SK-N-SH (cell line): ENCODE results near the gene PLA2G7. TPM values are rescaled to one million over a fixed set of nuclear protein-coding genes. Genes with fewer than 3 reads are reported as not detected.

ENCODE experiments used
- CTCF ChIA-PET: fragments of 300-600, 350-600 bp; formaldehyde crosslinking; extraction: SDS; loops from one replicate; lab custom pipeline; 2021; lab: Yijun Ruan, JAX
- POLR2A ChIA-PET: fragments of 350-600 bp; sonication (Branson Sonifier 250); formaldehyde crosslinking; extraction: SDS; loops from one replicate; lab custom pipeline; 2020; ENCODE audit warnings: antibody characterized with exemption, inconsistent platforms; lab: Yijun Ruan, JAX
- DNase-seq: peaks from one replicate; pipeline ENCODE4 v3.0.0; 2012
- H2AFZ ChIP-seq: fragments of 200-600 bp; sonication (generic); 2 replicates; pipeline ENCODE4 v1.8.1; 2016; ENCODE audit warnings: antibody characterized with exemption, mild to moderate bottlenecking, low read depth
- H3F3A ChIP-seq: fragments of 200-600 bp; sonication (generic); replicated peaks from 2 replicates; pipeline ENCODE3; 2016; ENCODE audit warnings: antibody characterized with exemption, mild to moderate bottlenecking; ENCODE audit not compliant: insufficient read depth
- H3K27ac ChIP-seq, 2 experiments: fragments of 200-500 bp in 1 of 2; fragments of 200-600 bp in 1 of 2; sonication (Bioruptor generic) in 1 of 2; sonication (generic), shearing (Covaris generic) in 1 of 2; 2 replicates each; pipeline versions ENCODE4 v1.5.1 to v1.6.1; 2014 to 2016; ENCODE audit warnings: low read depth in 2 of 2, inconsistent platforms in 1 of 2, low read length in 1 of 2, mild to moderate bottlenecking in 1 of 2, mixed read lengths in 1 of 2
- H3K27me3 ChIP-seq: fragments of 200-600 bp; sonication (generic), shearing (Covaris generic); 2 replicates; pipeline ENCODE4 v1.6.1; 2016; ENCODE audit warnings: mixed run types; ENCODE audit not compliant: insufficient read depth
- H3K36me3 ChIP-seq, 2 experiments: fragments of 200-500 bp in 1 of 2; fragments of 200-600 bp in 1 of 2; sonication (Bioruptor generic) in 1 of 2; sonication (generic) in 1 of 2; replicated peaks in 1 of 2; 2 replicates each; pipeline versions ENCODE3 to v1.5.1; 2014 to 2016; ENCODE audit warnings: low read length in 1 of 2, mild to moderate bottlenecking in 1 of 2; ENCODE audit not compliant: insufficient read depth in 2 of 2, control insufficient read depth in 1 of 2
- H3K4me1 ChIP-seq, 2 experiments: fragments of 200-500 bp in 1 of 2; fragments of 200-600 bp in 1 of 2; sonication (Bioruptor generic) in 1 of 2; sonication (generic), shearing (Covaris generic) in 1 of 2; 2 replicates each; pipeline versions ENCODE4 v1.5.1 to v1.6.1; 2014 to 2016; ENCODE audit warnings: low read depth in 1 of 2, low read length in 1 of 2, mixed run types in 1 of 2; ENCODE audit not compliant: insufficient read depth in 2 of 2, control insufficient read depth in 1 of 2
- H3K4me2 ChIP-seq: fragments of 200-600 bp; sonication (generic), shearing (Covaris generic); 2 replicates; pipeline ENCODE4 v1.6.1; 2017; ENCODE audit warnings: mixed run types
- H3K4me3 ChIP-seq, 2 experiments: fragments of 200-500 bp in 1 of 2; fragments of 200-600 bp in 1 of 2; sonication (Bioruptor generic) in 1 of 2; sonication (generic), shearing (Covaris generic) in 1 of 2; 2 replicates each; pipeline versions ENCODE4 v1.5.1 to v1.8.1; 2014 to 2016; ENCODE audit warnings: low read depth in 2 of 2, inconsistent platforms in 1 of 2, low read length in 1 of 2, mild to moderate bottlenecking in 1 of 2, mixed read lengths in 1 of 2, moderate library complexity in 1 of 2
- H3K79me2 ChIP-seq: fragments of 200-600 bp; sonication (generic); 2 replicates; pipeline ENCODE4 v1.8.1; 2017; ENCODE audit warnings: mild to moderate bottlenecking; ENCODE audit not compliant: insufficient read depth
- H3K9ac ChIP-seq: fragments of 200-600 bp; sonication (generic); 2 replicates; pipeline ENCODE4 v1.6.1; 2017; ENCODE audit warnings: mixed run types
- H3K9me2 ChIP-seq: fragments of 200-600 bp; sonication (generic); 2 replicates; pipeline ENCODE4 v1.6.1; 2017; ENCODE audit warnings: mixed run types
- H3K9me3 ChIP-seq: fragments of 200-600 bp; sonication (generic); 2 replicates; pipeline ENCODE4 v1.6.1; 2017; ENCODE audit warnings: mixed run types, mild to moderate bottlenecking, moderate library complexity
- H4K20me1 ChIP-seq: fragments of 200-600 bp; sonication (generic); 2 replicates; pipeline ENCODE4 v1.6.1; 2017; ENCODE audit warnings: mild to moderate bottlenecking, mixed run types; ENCODE audit not compliant: insufficient read depth
- CHD2 ChIP-seq: fragments of 150-350 bp; IDR thresholded peaks from 2 replicates; pipeline ENCODE4 v1.6.1; 2018; ENCODE audit warnings: low read length; ENCODE audit not compliant: partially characterized antibody
- EP300 ChIP-seq, 2 experiments: IDR thresholded peaks; 2 replicates each; pipeline versions ENCODE4 v1.4.0 to v1.6.1; 2012; ENCODE audit warnings: borderline replicate concordance in 1 of 2, low read depth in 1 of 2, low read length in 1 of 2
- EZH2phosphoT487 ChIP-seq: fragments of 200-600 bp; sonication (generic); IDR thresholded peaks from 2 replicates; pipeline ENCODE4 v1.6.1; 2017; ENCODE audit warnings: low read depth, mixed run types, mild to moderate bottlenecking, antibody characterized with exemption, moderate library complexity, borderline replicate concordance
- FOSL2 ChIP-seq: IDR thresholded peaks from 2 replicates; pipeline ENCODE4 v1.4.0; 2012; ENCODE audit warnings: low read depth, mild to moderate bottlenecking, moderate library complexity, borderline replicate concordance
- FOXM1 ChIP-seq: IDR thresholded peaks from 2 replicates; pipeline ENCODE4 v1.4.0; 2012; ENCODE audit warnings: low read depth, mild to moderate bottlenecking
- MEF2A ChIP-seq: IDR thresholded peaks from 2 replicates; pipeline ENCODE4 v1.4.0; 2012; ENCODE audit warnings: low read depth, borderline replicate concordance
- MXI1 ChIP-seq: IDR thresholded peaks from 2 replicates; pipeline ENCODE4 v1.6.1; 2012; ENCODE audit warnings: mild to moderate bottlenecking, low read depth, low read length, improper control_type of control experiment
- NFIC ChIP-seq: IDR thresholded peaks from 2 replicates; pipeline ENCODE4 v1.4.0; 2012; ENCODE audit warnings: borderline replicate concordance
- POLR2AphosphoS5 ChIP-seq: IDR thresholded peaks from 2 replicates; pipeline ENCODE4 v1.6.1; 2012; ENCODE audit warnings: low read depth, low read length
- RAD21 ChIP-seq: IDR thresholded peaks from 2 replicates; pipeline ENCODE4 v1.6.1; 2012; ENCODE audit warnings: mild to moderate bottlenecking, low read length
- RFX5 ChIP-seq: IDR thresholded peaks from 2 replicates; pipeline ENCODE4 v1.6.1; 2012; ENCODE audit warnings: mild to moderate bottlenecking, improper control_type of control experiment, low read length
- SIN3A ChIP-seq: IDR thresholded peaks from 2 replicates; pipeline ENCODE4 v1.6.1; 2012; ENCODE audit warnings: low read depth, mild to moderate bottlenecking, low read length, moderate library complexity, borderline replicate concordance
- SMC3 ChIP-seq: IDR thresholded peaks from 2 replicates; pipeline ENCODE4 v1.6.1; 2012; ENCODE audit warnings: low read depth, low read length, improper control_type of control experiment
- TAF1 ChIP-seq: IDR thresholded peaks from 2 replicates; pipeline ENCODE4 v1.6.1; 2012; ENCODE audit warnings: low read depth, mild to moderate bottlenecking, low read length, moderate library complexity, borderline replicate concordance
- TCF12 ChIP-seq: IDR thresholded peaks from 2 replicates; pipeline ENCODE4 v1.4.0; 2012
- TEAD4 ChIP-seq: IDR thresholded peaks from 2 replicates; pipeline ENCODE4 v1.4.0; 2012; ENCODE audit warnings: mild to moderate bottlenecking, borderline replicate concordance; ENCODE audit not compliant: insufficient read depth
- WGBS: methylation state at CpG from one replicate; pipeline ENCODE4 v1.1.6; 2017; ENCODE audit warnings: low lambda C conversion rate; 5-methylcytosine and 5-hydroxymethylcytosine counted together
- polyA plus RNA-seq, 3 experiments: library from polyadenylated mRNA; depleted of rRNA; stranded (reverse); fragments of >200 nt; gene quantifications; 2 replicates each; pipeline ENCODE4 v1.2.3, GENCODE V29; 2012
- TF ChIP-seq, protein P1 (sequence below): IDR thresholded peaks from 2 replicates; pipeline ENCODE4; 2012
- TF ChIP-seq, protein P2 (sequence below): fragments of 150-350 bp; IDR thresholded peaks from 2 replicates; pipeline ENCODE4 v1.6.1; 2017; ENCODE audit warnings: antibody characterized with exemption, low read length, low read depth, borderline replicate concordance
- TF ChIP-seq, protein P3 (sequence below): fragments of 200-600 bp; sonication (generic); IDR thresholded peaks from 2 replicates; pipeline ENCODE4 v1.6.1; 2017; ENCODE audit warnings: antibody characterized with exemption, mild to moderate bottlenecking, moderate library complexity
- TF ChIP-seq, protein P4 (sequence below): IDR thresholded peaks from 2 replicates; pipeline ENCODE4 v1.4.0; 2012; ENCODE audit warnings: low read depth
- TF ChIP-seq, protein P5 (sequence below): IDR thresholded peaks from 2 replicates; pipeline ENCODE4 v1.4.0; 2012; ENCODE audit warnings: low read depth, borderline replicate concordance
- TF ChIP-seq, protein P6 (sequence below): IDR thresholded peaks from 2 replicates; pipeline ENCODE4 v1.4.0; 2012; ENCODE audit warnings: low read depth, borderline replicate concordance

Gene PLA2G7
- polyA plus RNA-seq, 1 of the 3 experiments (the other 2 are of a cell fraction), result not detected

DNA sequence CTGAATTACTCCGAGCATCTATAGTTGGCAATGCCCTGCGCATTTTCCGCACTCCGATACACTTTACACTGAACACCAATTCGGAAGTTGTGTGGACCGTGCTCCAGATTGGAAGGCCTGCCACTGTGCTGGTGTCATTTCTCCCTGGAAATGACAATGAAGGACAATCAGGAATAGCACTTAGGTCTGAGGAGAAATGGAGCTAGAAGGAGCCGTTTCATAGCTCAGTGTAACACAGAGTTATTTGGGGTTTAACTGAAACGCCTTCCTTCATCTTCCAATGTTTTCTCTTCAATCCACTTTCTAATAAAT, 501 bp upstream of the PLA2G7 start:
- H3K9ac ChIP-seq, result no peak overlapping the region
- no peaks in the 10 kb centered on the region for H3K9me3 ChIP-seq
- ChIA-PET CTCF (no interaction called here), POLR2A (no interaction called here)
- H3K4me2 ChIP-seq, result no peak overlapping the region; the same call in 1 of the 2 replicates
- no peaks in the 10 kb centered on the region for H4K20me1 ChIP-seq
- no peaks in the 10 kb centered on the region for H3K4me1 ChIP-seq
- no peaks in the 10 kb centered on the region for H3K79me2 ChIP-seq
- H3K36me3 ChIP-seq, result no peaks in the 10 kb centered on the region
- TF ChIP-seq FOSL2 (no peak), TEAD4 (no peak), FOXM1 (no peak), RFX5 (no peak), RAD21 (no peak), POLR2AphosphoS5 (no peak), TAF1 (no peak), NFIC (no peak), MEF2A (no peak), EZH2phosphoT487 (no peak), TCF12 (no peak), EP300 (IDR thresholded peaks at IDR 0.05; ENCODE audit: borderline replicate concordance in 1 of 2, low read depth in 1 of 2, low read length in 1 of 2) (no peak)
- TF ChIP-seq, protein P1, sequence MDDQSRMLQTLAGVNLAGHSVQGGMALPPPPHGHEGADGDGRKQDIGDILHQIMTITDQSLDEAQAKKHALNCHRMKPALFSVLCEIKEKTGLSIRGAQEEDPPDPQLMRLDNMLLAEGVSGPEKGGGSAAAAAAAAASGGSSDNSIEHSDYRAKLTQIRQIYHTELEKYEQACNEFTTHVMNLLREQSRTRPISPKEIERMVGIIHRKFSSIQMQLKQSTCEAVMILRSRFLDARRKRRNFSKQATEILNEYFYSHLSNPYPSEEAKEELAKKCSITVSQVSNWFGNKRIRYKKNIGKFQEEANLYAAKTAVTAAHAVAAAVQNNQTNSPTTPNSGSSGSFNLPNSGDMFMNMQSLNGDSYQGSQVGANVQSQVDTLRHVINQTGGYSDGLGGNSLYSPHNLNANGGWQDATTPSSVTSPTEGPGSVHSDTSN, result no peak
- TF ChIP-seq, protein P2, sequence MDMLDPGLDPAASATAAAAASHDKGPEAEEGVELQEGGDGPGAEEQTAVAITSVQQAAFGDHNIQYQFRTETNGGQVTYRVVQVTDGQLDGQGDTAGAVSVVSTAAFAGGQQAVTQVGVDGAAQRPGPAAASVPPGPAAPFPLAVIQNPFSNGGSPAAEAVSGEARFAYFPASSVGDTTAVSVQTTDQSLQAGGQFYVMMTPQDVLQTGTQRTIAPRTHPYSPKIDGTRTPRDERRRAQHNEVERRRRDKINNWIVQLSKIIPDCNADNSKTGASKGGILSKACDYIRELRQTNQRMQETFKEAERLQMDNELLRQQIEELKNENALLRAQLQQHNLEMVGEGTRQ, result no peak
- TF ChIP-seq, protein P3, sequence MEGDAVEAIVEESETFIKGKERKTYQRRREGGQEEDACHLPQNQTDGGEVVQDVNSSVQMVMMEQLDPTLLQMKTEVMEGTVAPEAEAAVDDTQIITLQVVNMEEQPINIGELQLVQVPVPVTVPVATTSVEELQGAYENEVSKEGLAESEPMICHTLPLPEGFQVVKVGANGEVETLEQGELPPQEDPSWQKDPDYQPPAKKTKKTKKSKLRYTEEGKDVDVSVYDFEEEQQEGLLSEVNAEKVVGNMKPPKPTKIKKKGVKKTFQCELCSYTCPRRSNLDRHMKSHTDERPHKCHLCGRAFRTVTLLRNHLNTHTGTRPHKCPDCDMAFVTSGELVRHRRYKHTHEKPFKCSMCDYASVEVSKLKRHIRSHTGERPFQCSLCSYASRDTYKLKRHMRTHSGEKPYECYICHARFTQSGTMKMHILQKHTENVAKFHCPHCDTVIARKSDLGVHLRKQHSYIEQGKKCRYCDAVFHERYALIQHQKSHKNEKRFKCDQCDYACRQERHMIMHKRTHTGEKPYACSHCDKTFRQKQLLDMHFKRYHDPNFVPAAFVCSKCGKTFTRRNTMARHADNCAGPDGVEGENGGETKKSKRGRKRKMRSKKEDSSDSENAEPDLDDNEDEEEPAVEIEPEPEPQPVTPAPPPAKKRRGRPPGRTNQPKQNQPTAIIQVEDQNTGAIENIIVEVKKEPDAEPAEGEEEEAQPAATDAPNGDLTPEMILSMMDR, result no peak
- no peak overlapping the region for H2AFZ ChIP-seq
- 5% methylated on average over 8 of the region's 8 CpGs for WGBS
- H3K4me3 ChIP-seq, result no peak overlapping the region
- no peaks in the 10 kb centered on the region for H3K9me2 ChIP-seq
- H3F3A ChIP-seq, result no peaks in the 10 kb centered on the region
- H3K27ac ChIP-seq, result no peak overlapping the region
- DNase-seq, result no peak
- H3K27me3 ChIP-seq, result peaks cover 31% of the 10 kb centered on the region; the same call in 1 of the 2 replicates

DNA sequence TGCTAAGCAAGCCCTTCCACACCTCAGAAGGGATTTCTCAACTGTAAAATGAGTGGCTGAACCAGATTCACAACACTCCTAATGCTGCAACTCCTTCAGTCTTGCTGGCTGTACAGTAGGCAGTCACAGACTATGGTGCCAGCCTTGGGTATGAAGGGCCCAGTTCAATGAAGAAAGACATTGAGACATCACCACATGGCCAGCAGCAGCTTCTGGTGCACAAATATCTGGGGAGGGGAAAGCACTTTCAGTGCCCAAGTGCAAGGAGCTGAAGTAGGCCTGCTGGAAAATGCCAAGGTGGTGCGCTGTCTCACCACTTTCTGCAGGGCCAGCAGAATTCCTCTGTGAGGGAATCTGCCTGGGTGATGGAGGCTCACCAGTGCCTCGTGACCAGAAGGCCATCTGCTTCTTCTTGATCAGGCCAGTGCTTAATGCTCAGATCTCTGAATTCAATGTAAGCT, 1.8 kb downstream of the PLA2G7 start:
- DNase-seq, result no peak
- no peaks in the 10 kb centered on the region for H4K20me1 ChIP-seq
- TF ChIP-seq, protein P4, sequence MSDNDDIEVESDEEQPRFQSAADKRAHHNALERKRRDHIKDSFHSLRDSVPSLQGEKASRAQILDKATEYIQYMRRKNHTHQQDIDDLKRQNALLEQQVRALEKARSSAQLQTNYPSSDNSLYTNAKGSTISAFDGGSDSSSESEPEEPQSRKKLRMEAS, result no peak
- TF ChIP-seq SIN3A, result no peak
- TF ChIP-seq FOSL2, result no peak
- TF ChIP-seq CHD2, result no peak
- TF ChIP-seq MXI1, result no peak
- no peak for TF ChIP-seq SMC3
- TF ChIP-seq, protein P5, sequence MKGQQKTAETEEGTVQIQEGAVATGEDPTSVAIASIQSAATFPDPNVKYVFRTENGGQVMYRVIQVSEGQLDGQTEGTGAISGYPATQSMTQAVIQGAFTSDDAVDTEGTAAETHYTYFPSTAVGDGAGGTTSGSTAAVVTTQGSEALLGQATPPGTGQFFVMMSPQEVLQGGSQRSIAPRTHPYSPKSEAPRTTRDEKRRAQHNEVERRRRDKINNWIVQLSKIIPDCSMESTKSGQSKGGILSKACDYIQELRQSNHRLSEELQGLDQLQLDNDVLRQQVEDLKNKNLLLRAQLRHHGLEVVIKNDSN, result no peak
- TF ChIP-seq, protein P6, sequence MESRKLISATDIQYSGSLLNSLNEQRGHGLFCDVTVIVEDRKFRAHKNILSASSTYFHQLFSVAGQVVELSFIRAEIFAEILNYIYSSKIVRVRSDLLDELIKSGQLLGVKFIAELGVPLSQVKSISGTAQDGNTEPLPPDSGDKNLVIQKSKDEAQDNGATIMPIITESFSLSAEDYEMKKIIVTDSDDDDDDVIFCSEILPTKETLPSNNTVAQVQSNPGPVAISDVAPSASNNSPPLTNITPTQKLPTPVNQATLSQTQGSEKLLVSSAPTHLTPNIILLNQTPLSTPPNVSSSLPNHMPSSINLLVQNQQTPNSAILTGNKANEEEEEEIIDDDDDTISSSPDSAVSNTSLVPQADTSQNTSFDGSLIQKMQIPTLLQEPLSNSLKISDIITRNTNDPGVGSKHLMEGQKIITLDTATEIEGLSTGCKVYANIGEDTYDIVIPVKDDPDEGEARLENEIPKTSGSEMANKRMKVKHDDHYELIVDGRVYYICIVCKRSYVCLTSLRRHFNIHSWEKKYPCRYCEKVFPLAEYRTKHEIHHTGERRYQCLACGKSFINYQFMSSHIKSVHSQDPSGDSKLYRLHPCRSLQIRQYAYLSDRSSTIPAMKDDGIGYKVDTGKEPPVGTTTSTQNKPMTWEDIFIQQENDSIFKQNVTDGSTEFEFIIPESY, result no peak

More for the DNA sequence above, 1.8 kb downstream of the PLA2G7 start:
- WGBS, result no CpG with 5 or more reads among the region's 2 CpGs
- CTCF ChIA-PET, result no interaction called here
- Histone ChIP-seq H3K4me1 (no peaks in the 10 kb centered on the region), H3F3A (no peaks in the 10 kb centered on the region), H3K9me2 (no peaks in the 10 kb centered on the region), H3K36me3 (no peaks in the 10 kb centered on the region), H3K27ac (no peak overlapping the region), H3K27me3 (peaks cover 31% of the 10 kb centered on the region; the same call in 1 of the 2 replicates), H3K9ac (no peak overlapping the region), H3K79me2 (no peaks in the 10 kb centered on the region), H3K9me3 (no peaks in the 10 kb centered on the region), H3K4me3 (no peak overlapping the region), H3K4me2 (no peak overlapping the region), H2AFZ (no peak overlapping the region)
- POLR2A ChIA-PET, result no interaction called here
